Fibroblast of skin of right biceps (primary cell): ENCODE measurements around the gene TBC1D5.
"Not testable (repeated sequence)": the region's sequence is repeated elsewhere in the genome, so short reads cannot be mapped to it uniquely, and the experiment has no call there.

ENCODE experiments used
- DNase-seq: peaks from one replicate; pipeline ENCODE4 v3.0.0-alpha.2; 2013

TBC1D5 gene

DNA sequence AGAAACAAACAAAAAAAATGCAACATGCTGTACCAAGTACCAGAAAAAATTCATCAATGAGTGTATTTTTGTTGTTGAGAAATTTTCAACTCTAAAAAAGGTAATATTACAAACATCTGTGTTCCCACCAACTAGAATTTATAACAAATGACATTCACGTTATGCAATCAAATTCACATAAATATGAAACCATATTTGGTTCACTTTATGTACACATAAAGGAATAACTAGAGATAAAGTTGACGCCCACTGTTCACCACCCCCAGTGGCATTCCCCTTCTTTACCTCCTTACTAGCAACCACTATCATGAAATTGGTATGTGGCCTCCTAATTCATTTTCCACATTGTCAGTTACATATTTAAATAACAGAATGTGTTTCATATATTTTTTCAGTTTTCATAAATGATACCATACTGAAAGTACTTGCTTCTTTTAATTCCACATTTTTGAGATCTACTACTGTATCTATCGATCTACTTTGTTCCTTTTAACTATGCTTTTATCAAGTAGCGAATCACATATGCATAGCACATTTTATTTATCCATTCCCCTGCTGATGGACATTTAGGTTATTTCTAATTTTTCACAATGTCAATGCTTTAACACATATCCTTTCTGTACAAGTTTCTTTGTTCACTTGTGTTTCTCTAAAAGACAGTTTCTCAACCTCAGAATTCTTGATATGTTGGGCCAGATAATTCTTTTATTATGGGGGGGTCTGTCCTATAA lies 34.5 kb downstream of the TBC1D5 start:
- no peak for DNase-seq

DNA sequence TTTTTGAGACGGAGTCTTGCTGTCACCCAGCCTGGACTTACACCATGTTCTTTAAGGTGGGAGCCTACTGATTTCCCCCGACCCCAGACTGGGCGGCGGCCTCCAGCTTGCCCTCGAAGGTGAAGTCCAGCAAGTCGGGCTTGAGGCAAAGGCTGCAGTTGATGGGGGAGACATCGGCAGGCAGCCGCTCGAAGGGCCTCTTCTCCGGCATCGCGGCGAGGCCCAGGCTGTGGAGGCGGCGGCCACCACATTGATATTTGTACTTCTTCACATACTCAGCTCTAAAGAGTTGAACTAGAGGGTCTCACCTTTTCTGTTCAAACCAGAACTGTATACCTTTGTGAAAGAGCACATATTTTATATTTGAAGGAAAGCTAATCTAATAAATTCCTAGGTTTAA lies 36.4 kb downstream of the TBC1D5 start:
- DNase-seq = not testable (repeated sequence)

DNA sequence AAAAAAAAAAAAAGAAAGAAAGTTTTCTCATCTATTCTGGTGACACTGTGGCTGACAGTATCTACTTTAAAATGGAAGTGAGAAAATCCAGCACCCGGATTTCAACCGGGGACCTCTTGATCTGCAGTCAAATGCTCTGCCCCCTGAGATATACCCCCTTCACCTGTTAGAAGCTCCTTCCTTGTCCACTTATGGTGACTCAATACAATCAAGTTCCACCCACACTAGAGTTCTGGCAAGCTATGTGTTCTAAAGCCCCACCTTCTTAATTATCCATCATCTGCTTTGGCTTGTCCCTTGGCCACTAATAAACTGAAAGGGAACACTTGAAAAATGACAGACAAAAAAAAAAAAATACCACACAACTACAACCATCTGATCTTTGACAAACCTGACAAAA lies 42.6 kb downstream of the TBC1D5 start:
- not testable (repeated sequence) for DNase-seq

DNA sequence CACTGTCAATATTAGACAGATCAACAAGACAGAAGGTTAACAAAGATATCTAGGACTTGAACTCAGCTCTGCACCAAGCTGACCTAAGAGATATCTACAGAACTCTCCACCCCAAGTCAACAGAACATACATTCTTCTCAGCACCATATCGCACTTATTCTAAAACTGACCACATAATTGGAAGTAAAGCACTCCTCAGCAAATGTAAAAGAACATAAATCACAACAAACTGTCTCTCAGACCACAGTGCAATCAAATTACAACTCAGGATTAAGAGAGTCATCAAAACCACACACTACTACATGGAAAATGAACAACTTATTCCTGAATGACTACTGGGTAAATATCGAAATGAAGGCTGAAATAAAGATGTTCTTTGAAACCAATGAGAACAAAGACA lies 46.8 kb downstream of the TBC1D5 start:
- DNase-seq = not testable (repeated sequence)

DNA sequence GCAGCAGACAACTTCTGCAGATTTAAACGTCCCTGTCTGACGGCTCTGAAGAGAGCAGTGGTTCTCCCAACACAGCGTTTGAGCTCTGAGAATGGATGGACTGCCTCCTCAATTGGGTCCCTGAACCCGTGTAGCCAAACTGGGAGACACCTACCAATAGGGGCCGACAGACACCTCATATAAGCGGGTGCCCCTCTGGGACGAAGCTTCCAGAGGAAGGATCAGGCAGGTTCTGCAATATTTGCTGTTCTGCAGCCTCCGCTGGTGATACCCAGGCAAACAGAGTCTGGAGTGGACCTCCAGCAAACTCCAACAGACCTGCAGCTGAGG lies 48.8 kb downstream of the TBC1D5 start:
- DNase-seq = not testable (repeated sequence)

DNA sequence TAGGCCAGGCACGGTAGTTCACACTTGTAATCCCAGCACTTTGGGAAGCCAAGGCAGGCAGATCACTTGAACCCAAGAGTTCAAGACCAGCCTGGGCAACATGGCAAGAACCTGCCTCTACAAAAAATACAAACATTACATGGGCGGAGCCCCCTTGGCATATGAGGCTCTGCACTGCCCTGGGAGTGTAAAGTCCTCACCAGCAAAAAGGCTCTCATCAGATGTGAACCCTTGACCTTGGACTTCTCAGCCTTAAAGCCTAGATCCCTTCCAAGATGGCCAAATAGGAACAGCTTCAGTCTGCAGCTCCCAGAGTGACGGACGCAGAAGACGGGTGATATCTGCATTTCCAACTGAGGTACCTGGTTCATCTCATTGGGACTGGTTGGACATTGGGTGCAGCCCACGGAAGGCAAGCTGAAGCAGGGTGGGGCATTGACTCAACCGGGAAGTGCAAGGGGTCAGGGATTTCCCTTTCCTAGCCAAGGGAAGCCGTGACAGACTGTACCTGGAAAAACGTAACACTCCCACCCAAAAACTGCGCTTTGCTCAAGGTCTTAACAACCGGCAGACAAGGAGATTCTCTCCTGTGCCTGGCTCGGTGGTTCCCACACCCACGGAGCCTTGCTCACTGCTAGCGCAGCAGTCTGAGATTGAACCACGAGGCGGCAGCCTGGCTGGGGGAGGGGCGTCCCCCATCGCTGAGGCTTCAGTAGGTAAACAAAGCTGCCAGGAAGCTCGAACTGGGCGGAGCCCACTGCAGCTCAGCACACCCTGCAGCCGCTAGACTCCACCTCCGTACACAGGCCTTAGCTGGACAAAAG lies 49.4 kb downstream of the TBC1D5 start:
- DNase-seq = not testable (repeated sequence)

DNA sequence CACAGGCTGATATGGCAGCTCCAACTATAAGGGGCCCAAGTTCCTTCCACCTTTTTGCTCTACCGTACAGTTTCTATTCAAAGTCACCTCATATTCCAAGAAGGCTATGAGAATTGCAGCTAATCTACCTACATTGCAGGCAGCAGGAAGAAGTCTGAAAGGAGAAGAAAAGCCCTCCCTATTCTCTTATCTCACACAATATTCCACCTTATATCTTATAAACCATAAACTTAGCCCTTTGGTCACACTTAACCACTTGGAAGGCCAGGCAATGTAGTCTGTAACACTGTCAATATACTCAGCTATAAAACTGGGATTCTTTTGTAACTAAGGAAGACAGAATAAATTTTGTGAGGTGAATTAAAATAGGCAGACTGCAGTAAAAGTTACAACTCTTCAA lies 54.9 kb downstream of the TBC1D5 start:
- DNase-seq = no peak

DNA sequence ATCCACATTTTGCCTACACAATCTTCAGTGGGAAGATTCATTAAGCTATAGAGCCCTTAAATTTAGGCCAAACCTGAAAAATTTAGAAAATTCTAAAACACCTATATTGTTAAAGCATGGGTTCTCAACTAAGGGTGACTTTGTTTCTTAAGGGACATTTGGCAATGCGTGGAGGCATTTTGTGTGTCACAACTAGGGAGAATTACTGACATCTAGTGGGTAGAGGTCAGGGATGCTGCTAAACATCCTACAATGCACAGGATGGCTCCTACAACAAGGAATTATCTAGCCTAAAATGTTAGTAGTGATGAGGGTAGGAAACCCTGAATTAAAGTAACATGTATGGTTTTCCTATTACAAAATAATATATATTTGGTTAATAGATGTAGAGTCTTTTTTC lies 55.8 kb downstream of the TBC1D5 start:
- peak; percentile 17 for DNase-seq

DNA sequence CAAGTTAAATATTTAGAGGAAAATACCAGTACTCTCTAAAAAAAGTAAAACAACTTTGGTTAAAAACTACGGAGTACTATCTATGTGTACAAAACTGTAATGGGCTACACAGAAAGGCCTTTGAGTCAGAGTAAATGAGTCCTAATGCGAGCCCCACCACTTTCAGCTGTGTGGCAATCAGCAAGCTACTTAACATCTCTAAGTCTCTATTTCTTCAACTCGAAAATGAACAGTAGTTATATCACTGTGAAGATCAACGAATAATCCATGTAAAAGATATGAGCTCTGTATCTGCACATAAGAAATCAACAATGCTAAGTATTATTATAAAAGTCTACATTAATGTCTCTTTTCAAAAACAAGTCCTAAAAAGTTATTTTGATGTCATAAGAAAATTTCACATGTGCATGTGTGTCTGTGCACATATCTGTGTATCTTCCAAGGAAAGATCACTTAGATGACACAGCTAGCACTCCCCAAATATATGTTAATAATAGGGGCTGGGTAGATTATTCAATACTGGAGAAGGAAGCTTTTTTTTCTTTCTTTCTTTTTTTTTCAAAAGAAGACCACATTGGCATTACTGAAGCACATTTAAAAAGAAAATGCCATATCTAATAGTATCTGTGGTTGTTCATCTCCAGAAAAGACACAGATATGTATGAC lies 58.8 kb downstream of the TBC1D5 start:
- no peak for DNase-seq

DNA sequence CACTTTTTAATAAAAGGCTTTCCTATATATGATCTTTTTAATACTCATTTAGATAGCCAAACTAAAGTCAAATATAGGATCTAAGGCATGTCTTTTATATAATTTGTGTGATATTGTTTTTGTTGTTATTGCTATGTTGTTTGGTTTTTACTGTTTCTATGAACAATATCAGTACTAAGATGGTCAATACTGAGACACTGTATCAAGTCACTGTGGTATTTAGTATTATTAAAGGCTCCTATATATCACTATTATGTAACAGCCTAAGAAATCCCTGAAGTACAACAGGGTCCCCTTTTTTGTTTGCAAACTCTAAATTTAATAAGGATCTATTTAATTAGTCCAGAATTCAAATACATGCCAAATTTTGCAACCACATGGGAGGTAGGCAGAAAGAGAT lies 61.9 kb downstream of the TBC1D5 start:
- DNase-seq = no peak

DNA sequence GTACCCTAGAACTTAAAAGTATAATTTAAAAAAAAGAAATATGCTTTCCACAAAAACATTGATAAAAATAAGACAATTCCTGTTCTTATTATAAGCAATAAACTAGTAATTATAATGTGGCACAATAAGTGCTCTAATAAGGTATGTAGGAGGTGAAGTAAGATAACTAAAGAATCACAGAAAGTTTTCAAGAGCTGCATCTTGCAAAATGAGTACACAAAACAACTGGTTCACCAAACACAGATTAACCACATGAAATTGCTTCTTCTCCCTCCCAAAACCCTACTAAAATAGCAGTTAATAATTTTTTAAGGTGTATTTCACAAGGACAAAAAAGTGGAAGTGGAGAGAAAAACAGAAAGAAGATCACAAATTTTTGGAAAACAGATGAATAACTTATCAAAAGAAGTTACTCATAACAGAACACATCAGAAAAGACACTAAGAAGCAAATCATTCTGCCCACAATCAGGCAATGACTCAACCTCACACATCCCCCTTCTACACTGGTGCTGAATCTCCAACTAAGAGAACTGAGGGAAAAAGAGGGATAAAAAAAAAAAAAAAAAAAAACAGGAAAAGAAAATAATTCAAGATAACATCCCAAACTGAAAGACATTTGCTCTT lies 64.2 kb downstream of the TBC1D5 start:
- peak; percentile 73 for DNase-seq

DNA sequence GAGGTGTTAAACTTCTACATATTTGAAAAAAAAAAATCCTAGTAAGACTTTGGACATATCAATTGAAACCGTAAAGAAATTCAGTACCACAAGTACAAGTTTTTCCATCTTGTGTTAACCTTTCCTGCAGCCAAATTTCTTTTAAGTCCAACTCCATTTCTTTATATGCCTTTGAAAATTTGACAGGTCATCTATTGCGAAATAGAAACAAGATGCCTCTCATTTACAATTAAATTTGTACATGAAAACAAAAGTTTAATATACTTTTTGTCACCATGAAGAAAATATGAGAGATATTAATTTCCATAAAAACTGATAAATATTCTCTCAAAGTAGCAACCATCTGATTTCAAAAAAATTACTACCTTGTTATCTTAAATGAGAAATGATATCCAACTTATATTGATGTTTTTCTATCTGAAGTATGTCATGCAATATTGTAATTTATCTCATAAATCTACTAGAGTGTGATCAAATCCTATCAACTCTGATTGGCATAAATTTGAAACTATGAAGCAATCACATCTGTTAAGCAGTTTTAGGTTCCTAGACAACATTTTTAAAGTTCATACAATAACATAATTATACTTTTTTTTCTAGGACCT lies 68.2 kb downstream of the TBC1D5 start:
- no peak for DNase-seq

DNA sequence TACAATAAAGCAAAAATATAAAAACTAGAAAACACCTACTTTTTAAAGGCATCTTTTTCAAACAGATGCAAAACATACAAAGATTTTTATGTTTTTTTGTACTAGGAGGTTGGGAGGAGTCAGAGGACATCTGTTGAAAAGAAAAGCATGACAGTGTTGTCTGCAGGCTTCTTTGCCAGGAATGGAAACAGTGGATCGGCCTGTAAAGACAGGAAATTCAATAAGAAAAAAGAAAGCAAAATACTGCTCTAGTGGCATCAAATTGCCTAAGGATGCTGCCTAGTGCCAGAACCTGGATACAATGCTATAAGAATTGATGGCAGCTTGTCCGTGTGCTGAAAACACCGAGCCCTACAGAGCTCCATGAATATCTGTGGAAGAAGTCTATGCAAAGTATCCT lies 69.9 kb downstream of the TBC1D5 start:
- no peak for DNase-seq

DNA sequence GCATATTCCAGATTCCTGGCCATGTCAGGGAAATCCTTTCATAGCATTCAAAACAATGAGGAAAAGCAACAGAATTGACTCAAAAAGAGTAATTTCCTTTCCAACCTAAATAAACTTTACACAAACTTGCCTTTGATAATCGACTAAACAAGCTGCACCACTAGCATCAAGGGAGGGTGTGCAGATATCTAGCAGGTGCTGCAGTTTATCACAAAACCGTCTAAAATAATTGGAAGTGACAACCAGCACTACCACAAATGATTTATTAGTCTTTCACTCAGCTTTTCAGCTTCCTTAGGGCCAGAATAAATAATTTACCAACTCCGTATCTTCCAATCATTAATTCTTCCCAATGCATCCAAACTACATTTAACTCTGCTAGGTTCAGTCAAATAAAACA lies 71.7 kb downstream of the TBC1D5 start:
- DNase-seq = no peak

DNA sequence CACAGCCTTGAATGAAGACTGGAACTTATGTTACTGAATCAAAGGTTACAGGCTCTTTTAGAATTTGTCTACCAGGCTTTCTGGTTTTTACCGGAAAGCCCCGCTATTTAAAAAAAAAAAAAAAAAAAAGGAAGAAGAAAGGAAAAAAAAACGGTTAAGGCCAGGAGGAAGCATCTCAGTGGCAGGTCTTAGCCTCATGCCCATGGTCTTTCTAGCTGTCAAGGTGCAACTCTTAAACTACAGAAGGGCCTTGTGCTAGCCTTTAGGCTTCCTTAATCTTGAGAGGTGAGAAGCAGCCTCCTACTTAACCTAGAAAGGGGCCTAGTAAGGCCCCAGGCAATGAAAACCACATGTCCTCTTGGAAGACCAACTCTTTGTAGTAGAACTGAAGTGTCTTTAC lies 77.5 kb downstream of the TBC1D5 start:
- no peak for DNase-seq

DNA sequence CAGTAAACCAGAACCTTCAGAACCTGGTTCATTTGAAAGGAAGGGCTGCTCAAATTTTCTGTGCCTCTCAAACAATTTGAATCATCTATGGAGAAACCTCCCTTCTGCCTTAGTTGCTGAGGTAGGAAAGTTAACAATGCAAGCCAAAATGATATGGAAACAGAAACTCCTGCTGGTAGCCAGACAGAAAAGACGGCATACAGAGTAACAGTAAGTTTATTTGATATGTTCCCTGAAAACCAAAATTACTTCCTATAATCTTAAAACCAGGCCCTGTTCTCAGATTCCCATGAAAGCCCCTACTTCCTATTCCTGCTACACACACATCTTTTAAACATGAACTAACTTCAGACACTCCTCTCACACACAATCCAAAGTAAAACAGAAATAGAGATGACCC lies 86.2 kb downstream of the TBC1D5 start:
- DNase-seq = no peak

DNA sequence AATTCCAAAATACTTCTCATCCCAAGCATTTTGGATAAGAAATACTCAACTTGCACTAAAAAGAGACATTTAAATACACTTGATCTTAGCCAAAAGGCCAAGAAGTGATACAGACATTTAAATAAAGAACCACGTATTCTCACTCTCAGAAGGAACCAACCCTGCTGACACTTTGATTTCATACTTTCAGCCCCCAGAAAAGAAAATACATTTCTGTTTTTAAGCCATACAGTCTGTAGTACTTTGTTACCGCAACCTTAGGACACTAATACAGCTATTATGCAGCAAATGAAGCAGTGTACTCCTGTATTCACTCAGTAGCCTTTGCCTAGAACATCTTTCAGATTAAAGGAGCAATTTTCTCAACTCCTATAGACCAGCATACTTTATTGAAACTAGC lies 86.7 kb downstream of the TBC1D5 start:
- no peak for DNase-seq

DNA sequence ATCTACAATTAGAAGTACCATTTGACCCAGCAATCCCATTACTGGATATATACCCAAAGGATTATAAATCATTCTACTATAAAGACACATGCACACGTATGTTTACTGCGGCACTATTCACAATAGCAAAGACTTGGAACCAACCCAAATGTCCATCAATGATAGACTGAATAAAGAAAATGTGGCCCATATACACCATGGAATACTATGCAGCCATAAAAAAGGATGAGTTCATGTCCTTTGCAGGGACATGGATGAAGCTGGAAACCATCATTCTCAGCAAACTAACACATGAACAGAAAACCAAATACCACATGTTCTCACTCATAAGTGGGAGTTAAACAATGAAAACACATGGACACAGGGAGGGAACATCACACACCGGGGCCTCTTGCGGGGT lies 92.7 kb downstream of the TBC1D5 start:
- DNase-seq = not testable (repeated sequence)

DNA sequence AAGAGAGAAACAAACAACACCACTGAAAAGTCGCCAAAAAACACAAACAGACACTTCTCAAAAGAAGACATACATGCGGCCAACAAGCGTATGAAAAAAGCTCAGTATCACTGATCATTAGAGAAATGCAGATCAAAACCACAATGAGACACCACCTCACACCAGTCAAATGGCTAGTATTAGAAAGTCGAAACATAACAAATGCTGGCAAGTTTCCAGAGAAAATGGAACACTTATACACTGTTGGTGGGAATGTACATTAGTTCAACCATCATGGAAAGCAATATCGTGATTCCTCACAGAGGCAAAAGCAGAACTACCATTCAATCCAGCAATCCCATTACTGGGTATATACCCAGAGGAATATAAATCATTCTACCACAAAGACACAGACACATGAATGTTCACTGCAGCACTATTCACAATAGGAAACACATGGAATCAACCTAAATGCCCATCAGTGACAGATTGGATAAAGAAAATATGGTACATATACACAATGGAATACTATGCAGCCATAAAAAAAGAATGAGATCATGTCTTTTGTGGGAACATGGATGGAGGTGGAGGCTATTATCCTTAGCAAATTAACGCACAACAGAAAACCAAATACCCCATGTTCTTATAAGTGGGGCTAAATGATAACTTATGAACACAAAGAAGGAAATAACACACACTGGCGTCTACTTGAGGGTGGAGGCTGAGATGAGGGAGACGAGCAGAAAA lies 93.6 kb downstream of the TBC1D5 start:
- DNase-seq = not testable (repeated sequence)

DNA sequence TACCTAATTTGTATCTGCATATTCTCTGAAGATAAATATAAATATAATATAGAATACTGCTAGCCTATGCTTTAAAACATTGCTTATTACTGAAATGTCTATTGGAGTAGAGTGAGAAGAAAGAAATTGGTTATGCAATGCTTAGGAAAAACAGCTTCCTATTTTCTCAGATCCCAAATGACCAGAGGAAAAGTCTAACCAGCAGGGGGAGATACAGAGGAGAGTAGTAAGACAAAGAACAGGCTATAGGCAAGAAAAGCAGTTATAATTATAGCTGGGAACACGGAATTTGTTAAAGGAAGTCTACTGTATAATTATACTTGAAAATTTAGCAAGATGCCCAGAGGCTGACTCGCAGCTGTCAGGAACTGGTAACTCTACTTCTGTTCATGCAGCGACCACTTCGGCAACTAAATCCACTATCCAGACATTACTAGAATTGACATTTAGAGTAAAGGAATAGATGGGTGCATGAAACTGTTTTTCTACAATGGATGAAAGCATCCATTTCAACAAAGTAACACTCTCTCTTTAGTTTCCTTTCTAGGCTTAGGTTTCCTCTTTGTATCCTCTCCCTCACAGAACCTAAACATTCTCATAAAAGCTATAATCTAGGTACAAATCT lies 97.2 kb downstream of the TBC1D5 start:
- DNase-seq = peak; percentile 70

DNA sequence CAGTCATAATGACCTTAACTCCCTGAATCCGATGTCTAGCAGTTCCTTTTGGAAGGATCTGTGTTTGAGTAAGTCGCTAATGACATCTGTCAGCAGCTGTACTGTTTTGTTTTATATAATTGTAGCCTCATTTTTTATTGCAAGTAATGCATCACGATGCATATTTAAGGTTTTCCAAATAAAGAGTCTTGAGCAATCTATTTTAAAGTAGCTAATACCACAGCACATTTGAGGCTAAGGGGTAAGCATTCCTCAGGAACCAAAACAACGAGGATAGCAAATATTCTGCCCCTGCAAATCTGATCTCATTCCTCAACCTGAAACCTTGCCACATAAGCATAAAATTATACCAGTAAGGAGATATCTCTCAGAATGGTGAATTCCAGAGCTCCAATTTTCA lies 98.7 kb downstream of the TBC1D5 start:
- peak; percentile 86 for DNase-seq

DNA sequence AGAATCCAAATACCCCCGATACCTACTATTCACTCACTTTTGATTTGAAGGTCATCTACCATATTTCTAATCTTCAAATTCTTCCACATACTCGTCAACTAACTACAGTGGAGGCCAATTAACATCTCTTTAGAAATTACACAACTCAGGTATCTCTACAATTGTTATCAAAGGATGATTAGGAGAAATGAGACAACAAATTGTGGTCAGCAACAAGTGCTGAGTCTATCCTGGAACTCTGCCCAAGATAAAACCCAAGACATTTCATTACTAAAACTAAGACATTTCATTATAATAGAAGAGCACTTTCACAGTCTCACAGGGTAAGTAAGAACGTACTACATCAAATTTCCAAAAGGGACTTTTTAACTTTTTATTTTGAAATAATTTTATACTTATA lies 100.0 kb downstream of the TBC1D5 start:
- no peak for DNase-seq
